K562 treated with DMSO at 1 percent for 12 hours (cell line): Measurements from ENCODE around the gene TUBA3E. TPM values are rescaled to one million over a fixed set of nuclear protein-coding genes. Genes with fewer than 3 reads are reported as not detected.

Experiments used
- total RNA-seq: library from RNA; unstranded; fragments of 300-600 nt; gene quantifications from 2 replicates; pipeline ENCODE4 v1.2.3, GENCODE V29; 2022; ENCODE audit not compliant: insufficient read depth

TUBA3E gene
- total RNA-seq, result not detected in 2 replicates

GRCh38 chr2:130198343-130198742, at the start of gene TUBA3E:
TUBA3E (minus strand) TSS chr2:130198439; CDS start chr2:130198360, 79 bp downstream.

GRCh38 chr2:130181880-130182682, 16.2 kb downstream of the TUBA3E start, which contains the start of gene MZT2B:
MZT2B (plus strand) TSS chr2:130182262; CDS start chr2:130182283, 21 bp downstream.

GRCh38 chr2:130181325-130181879, 16.8 kb downstream of the TUBA3E start, which contains the start of gene SMPD4:
SMPD4 (minus strand) TSS chr2:130181602; CDS start chr2:130176592, 5,010 bp downstream.

GRCh38 chr2:130145006-130145414, 53.2 kb downstream of the TUBA3E start, which contains the start of gene CCDC74B:
CCDC74B (minus strand) TSS chr2:130145112; CDS start chr2:130144996, 116 bp downstream.

Other genes with a start within 250 kb of the TUBA3E start
- gene RAB6C, start 218.8 kb downstream of the TUBA3E start, total RNA-seq, result not detected in 2 replicates
- not detected in 2 replicates for gene POTEF, start 69.2 kb downstream of the TUBA3E start, total RNA-seq
- 0.23 and 5.7 TPM in 2 replicates for gene CCDC74B, start 53.3 kb downstream of the TUBA3E start, total RNA-seq
- gene SMPD4, start 16.8 kb downstream of the TUBA3E start, total RNA-seq, result 34.6 and 75.8 TPM in 2 replicates
- 336 and 573 TPM in 2 replicates for gene MZT2B, start 16.2 kb downstream of the TUBA3E start, total RNA-seq
- 62.1 and 77.8 TPM in 2 replicates for gene IMP4, start 144.5 kb upstream of the TUBA3E start, total RNA-seq
- 25.3 and 46.4 TPM in 2 replicates for gene PTPN18, start 157.6 kb upstream of the TUBA3E start, total RNA-seq